RKO (cell line): ENCODE results near the gene PTPRT.
"Not testable (repeated sequence)": the region's sequence is repeated elsewhere in the genome, so short reads cannot be mapped to it uniquely, and the experiment has no call there.

Experiments
- DNase-seq: peaks from one replicate; pipeline ENCODE4 v3.0.0-alpha.2; 2016; ENCODE audit warnings: low spot score

The PTPRT gene

DNA sequence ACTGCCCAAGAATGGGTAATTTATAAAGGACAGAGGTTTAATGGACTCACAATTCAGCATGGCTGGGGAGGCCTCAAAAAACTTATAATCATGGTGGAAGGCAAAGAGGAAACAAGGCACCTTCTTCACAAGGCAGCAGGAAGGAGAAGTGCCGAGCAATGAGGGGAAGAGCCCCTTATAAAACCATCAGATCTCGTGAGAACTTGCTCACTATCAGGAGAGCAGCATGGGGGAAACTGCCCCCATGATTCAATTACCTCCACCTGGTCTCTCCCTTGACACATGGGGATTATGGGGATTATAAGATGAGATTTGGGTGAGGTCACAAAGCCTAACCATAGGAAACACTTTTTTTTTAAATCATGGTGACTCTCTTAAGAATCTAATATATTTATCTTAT lies 278.9 kb downstream of the PTPRT start:
- not testable (repeated sequence) for DNase-seq

DNA sequence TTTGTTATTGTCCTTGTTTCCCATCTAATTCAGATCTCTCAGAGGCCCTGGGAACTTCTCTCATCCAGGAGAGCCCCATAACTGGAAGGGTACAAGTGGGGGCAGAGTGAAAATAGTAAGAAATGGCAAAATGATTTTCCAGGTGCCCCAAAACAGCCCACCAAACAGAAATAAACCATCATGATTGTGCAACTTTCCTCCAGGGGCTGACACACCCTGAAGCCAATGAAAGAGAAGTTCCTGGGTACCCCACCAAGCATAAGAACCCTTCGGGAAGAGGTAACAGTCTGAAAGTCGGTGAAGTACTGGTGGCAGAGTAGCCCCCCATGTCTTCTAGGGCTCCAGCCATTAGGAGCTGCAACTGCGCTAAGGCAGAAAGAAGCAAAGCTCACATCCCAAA lies 282.0 kb downstream of the PTPRT start:
- DNase-seq, result no peak

DNA sequence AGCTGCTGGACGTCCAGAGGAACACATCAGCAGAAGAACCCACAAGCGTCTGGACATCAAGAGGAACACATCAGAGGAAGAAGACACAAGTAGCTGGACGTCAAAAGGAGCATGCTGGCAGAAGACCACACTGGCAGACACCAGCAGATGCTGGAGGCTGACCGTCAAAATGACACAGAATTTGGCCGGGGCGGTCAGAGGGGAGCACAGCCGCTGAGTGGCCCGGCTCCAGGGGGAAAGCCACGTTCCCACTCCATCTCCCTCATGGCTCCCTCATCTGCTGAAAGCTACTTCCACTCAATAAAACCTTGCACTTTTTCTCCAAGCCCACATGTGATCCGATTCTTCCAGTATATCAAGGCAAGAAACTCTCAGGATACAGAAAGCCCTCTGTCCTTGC lies 283.6 kb downstream of the PTPRT start:
- DNase-seq, result no peak

DNA sequence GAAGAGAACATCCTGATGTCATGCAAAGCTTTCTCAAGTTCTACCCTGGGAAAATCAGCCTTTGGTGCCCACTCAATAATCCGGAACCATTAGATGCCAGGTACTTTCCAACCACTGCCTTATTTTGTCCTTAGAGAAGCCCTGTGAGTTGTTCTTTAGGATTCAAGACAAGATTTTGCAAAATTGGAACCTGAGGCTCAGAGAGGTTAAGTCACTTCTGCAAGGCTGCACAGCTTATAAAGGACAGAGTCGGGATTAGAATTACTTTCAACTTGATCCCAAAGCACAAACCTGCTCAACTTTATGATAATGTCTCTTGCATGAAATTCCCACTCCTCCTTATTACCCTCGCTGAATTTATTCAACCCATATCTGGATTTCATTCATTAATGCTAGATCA lies 287.2 kb downstream of the PTPRT start:
- no peak for DNase-seq

DNA sequence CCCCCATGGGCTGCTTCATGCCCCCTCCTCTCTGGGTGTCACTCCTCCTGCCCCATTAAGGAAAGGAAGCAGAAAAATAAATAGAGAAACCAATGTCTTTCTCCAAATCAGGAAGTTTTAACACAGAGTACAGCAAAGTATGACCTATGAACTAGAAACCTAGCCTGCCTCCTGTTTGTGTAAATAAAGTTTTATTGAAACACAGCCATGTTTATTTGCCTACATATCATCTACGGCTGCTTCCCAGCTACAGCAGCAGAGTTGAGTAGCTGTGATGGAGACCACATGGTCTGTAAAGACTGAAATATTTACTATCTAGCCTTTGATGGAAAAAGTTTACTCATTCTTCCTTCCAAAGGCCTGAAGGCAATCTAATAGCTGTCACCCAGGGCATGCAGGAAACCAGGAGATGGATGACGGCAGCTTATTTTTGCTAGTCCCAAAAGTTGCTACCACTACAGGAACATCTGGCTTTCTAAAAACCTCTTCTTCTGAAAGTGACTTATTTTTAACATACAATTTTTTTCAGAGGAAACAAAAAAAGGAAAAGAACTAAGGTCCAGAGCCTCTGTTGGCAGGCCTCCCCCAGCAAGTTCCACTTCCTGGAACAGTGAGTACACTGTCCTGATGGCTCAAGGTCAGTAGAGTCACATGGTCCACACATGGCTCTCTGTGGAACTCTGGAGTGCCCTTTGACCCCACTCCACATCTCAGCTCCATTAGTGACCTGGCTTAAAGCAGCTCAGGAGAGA lies 287.8 kb downstream of the PTPRT start:
- no peak for DNase-seq

DNA sequence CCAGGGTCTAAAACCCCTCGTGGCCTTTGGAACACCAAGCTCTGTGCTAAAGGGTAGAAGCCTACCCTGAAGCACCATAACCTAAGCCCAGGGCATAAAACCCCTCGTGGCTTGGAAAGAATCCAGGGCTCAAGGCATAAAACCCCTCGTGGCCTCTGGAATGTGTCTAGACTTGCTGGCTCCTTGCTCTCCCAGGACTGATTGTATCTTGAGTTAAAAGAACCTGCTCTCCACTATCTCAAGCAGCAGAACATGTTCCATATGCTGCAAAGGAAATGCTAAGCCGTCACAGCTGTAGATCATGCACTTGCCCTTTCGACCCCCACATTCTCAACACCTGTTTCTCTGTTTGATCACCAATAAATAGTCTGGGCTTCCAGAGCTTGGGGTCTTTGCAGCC lies 288.9 kb downstream of the PTPRT start:
- DNase-seq, result not testable (repeated sequence)

DNA sequence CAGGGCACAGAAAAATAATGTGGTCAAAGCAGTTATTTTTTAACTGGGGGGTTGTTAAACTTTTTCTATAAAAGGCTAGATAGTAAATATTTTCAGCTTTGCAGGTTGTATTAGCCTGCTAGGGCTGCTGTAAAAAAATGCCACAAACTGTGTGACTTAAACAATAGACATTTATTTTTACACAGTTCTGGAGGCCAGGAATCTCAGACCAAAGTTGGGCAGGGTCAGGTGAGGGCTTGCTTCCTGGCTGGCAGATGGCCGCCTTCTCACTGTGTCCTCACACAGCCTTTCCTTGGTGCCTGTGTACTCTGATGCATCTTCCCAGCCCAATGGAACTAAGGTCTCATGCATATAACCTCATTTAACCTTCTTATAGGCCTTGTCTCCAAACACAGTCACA lies 294.7 kb downstream of the PTPRT start:
- no peak for DNase-seq

DNA sequence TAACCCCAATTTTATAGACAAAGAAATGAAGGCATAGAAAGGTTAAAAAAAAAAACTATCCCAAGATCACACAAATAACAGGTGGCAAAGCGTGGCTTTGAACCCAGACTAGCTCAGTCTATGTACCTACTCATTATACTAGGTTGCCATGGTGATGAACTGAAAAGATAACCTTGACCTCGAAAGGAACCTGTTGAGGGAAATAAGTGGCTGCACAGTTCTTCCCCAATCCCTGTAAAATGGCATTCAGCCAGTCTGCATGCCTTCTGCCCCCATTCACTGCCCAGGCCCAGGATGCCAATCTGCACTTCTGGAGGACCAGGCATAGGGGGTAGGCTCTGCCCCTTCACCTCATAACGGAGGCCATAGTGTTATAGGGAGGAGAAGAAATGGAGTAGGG lies 295.2 kb downstream of the PTPRT start:
- no peak for DNase-seq

DNA sequence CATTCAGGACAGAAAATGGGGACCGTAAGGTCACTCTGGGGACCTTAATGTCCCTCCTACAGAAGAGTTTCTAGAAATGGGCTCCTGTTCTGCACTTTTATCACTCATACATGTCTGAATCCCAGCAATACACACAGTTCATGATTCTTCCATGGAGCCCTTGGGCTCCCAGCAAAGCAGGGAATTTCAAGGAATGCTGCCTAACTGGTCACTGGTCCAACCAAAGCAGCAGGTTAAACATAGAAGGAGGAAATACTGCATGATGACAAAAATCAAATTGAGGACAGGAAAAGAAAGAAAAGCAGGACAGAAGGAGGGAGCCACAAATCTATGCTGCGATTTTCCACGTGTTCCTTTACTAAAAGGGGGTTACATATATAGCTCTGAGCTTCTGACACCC lies 300.2 kb downstream of the PTPRT start:
- no peak for DNase-seq

DNA sequence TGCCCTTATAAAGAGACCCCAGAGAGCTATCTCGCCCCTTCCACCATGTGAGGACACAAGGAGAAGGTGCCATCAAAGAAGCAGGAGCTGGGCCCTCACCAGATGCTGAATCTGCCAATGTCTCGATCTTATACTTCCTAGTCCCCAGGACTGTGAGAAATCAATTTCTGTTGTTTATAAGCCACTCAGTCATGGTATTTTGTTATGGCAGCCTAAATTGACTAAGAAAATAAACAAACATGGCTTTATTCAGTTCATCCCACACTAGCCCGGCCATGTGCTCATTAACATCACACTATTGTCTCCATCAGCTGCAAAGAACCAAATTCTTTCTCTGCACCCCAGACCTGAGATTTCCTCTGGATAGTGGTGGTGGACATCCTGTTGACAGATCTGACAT lies 302.4 kb downstream of the PTPRT start:
- no peak for DNase-seq

DNA sequence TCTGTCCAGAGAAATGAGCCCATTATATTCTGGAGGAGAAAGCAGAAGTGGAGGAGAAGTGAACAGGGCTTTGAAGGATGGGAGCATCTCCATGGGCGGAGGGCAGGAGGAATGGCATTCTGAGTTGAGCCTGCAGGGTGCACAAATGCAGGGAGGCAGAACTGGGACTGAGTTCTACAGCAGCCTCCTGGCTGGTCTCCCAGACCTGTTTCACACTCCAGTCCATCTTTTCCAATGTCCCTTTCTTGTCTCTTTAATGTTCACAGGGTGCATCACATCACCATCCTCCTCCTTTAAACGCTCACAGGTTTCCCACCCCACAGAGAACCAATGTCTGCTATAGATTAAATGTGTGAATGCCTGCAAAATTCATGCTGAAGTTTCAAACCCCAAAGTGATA lies 302.9 kb downstream of the PTPRT start:
- no peak for DNase-seq

DNA sequence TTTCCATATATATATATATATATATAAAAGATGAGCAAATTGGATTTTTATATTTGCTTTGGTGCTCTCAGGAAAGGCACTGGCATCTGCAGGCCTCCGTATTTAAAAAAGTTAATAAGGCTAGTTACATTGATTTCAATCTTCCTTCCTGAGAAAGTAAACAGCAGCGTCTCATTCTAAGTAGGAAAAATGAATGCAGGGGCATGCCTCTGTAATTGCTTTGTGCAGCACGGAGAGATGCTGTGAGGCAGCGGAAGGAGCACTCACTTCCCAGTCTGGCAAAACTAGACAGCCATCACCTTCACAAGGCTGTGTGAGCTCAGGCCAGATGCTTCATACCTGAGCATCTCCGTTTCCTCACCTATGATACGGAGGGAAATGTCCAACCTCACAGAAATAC lies 303.7 kb downstream of the PTPRT start:
- no peak for DNase-seq

DNA sequence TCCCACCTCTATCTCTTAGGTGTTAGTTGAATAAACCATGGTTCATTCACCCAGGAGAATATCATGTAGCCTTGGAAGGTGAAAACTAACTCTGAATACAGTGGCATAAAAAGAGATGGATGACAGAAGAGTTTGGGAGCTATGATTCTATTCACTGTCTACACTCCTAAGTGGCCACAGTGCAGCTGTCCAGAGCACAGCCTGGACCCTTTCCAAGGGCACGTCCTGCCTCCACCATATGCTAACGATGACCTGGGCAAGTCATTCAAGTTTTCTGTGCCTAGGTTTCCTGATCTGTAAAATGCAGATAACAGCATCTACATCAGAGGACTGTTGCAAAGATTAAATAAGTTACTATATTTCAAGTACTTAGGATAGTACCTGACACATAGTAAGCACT lies 314.1 kb downstream of the PTPRT start:
- no peak for DNase-seq

DNA sequence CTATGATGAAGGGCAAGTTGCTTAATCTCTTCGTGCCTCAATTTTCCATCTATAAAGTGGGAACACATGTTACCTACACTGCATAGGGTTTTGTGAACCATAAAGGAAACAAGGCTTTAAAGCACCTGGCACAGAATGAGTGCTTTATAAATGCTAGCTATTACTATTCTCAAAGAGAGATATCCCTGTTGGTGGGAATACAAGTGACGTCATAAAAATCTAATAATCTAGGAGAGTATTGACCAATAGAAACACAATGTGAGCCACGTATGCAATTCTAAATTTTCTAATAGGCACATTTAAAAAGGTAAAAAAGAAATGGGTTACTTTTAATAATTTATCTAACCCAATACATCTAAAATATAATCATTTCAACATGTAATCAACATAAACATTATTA lies 316.4 kb downstream of the PTPRT start:
- no peak for DNase-seq

DNA sequence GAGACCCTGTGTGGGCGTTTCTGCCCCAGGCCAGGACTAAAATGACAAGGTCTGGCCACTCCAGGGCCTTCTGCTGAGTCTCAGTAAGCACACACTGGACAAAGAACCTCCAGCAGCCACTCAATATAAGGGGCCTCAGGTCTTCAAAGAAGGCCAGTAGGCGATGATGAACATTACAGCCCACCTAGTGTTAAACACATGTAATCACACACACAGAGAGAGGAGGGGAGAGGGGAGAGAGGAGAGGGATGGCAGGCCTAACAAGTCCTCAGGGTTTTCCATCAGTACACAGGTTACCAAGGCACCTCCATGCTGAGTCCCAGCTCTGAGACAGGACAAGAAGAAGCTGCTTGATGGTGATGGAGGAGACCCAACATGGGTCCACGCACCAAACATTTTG lies 325.6 kb downstream of the PTPRT start:
- DNase-seq, result no peak

DNA sequence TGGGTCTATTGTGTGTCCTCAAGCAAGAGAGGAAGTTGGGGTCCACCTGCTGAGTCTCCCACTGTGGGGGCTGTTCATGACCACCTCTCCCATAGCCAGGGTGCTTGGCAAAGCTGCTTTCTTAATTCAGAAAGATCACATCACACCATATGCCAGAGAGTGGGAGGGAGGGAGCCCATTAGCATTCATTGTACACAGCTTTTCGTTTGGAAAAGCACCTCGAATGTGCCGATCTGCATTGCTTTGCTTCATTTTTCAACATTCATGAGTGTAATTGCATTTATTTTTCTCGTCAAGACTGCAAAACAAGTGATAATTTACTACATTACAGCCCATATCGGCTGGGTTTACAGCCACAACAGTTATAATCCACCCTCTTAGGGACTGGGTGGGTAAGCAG lies 327.3 kb downstream of the PTPRT start:
- no peak for DNase-seq

DNA sequence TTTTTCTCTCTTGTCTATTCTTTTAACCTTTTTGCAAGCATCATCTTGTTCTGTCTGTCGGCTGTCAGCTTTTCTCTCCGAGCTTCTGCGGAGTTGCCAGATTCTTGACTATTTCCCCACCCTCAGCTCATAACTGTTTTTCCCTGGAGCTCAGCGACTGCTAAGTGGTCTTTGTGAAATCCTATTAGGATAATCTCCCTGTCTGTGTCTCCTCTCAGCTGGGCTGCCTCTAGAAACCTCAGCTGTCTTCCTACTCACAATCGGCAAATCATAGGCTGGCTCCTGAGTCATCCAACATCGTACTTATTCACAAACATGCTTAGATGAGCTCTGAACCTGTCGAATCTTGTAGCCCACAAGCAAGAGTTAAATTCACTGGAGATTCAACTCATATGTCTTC lies 332.3 kb downstream of the PTPRT start:
- no peak for DNase-seq

DNA sequence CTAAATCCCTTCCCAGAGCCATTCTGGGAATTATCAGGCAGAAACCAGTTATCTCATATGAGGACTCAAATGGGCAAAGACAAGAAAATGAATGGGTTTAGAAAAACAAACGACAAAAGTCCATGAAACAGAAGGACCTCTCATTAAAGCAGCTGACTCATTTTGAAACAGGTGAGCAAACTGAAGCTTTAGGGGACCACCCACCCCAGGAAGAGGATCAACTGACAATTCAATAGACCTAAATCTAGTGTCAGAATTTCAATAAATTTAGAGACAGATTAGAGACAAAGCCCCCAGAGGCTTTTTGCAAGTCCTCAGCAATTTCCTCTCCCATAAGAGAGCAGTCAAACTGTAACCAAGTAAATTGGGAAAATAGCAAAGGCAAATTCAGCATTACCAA lies 333.8 kb downstream of the PTPRT start:
- no peak for DNase-seq

DNA sequence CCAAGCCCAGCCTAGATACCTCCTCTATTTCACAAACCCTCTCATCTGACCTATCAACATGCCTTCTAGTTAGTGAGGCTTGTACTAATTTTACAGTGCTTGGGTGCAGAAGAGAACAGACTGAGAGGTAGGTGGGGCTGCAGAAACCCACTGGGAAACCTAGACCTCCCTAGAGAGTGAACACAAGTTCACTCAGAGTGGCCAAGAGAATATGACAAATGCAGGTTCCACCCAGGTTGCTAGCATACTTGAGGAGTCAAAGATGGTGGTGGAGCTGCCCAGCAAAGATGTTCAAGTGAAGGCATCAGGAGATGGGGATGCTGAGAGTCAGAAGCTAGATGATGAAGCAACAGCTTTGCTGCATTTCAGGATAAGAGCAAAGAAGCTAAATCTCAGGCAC lies 337.0 kb downstream of the PTPRT start:
- DNase-seq, result no peak

DNA sequence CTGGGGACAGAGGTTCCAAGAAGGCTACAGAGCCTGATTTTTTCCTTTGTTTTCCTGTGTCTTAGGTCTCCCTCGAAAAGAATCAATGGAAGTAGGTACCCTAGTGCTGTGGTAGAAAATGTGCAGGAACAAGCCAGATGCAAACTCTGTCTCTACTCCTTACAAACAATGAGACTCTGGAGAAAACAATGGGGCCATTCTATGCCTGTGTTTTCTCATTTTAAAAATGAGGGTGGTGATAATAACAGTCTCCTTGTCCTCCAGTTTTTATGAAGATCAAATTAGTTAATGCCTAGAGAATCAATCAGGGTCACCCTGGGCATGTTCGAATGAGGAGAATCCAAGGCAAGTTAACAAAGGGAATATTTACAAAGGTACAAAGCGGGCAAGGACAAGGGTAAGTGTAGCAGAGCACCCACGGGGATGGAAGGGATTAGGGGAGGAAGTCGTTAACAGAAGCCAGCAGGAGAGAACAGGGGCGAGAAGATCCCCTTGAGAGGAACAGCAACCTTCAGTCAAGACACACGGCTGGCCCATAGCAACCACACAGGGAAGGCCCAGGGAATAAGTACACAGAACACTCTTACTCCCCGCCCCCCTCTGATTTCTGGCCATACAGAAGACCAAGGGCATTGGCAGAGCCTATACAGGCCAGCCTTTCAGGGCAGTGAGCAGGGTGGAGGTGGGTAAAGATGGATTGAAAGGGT lies 342.8 kb downstream of the PTPRT start:
- DNase-seq, result no peak

DNA sequence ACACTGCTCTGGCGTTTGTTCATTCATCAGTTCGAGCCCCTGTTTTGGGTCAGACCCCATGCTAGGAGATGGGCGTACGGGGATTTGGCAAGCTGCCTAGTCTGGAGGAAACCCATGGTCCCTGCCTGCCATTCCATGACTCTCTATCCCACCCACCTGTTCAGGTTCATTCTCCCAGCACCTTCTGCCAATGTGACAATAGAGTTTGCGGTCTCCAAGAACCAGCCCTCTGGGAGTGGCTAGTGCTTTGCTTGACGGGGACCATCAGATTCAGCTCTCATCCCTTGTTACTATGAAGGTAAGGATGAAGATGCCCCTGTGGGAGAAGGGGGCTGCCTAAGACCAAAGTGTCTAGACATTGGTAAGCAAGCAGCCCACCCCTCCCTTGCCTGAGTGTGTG lies 345.0 kb downstream of the PTPRT start:
- no peak for DNase-seq

DNA sequence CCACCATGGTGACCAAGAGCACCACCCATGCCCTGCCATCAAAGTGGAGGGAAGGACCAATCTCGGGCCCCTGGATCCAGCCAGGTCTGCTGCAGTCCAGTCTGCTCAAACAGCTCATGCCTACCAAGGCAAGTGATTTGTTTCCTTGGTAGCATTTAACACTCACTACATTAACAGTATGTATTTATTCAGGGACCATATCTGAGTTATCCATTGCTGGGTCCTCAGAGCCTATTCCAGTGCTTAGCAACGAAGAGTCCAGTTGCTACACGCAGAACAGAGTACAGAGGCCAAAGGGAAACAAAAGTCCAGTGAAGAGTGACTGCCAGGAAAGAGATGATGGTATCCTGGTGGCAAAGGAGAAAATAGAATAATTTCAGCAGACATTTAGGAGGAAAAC lies 352.2 kb downstream of the PTPRT start:
- no peak for DNase-seq

DNA sequence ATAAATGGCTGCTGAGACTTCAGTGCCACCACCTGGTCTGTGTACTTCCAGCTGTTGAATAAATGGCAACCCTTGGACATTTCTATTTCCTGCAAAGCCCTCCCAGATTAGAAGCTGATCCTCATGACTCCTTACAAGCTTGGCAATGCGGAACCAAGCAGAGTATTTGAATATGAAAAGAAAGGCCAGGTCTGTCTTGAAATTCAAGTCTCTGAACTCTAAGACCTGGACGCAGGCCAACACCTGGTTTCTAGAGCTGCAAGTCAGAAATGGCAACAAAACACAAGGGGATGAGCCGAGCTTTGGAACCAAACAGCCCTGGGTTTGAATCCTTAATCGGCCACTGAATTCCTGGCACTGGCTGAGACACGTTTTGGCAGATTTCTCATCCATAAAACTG lies 353.4 kb downstream of the PTPRT start:
- no peak for DNase-seq

DNA sequence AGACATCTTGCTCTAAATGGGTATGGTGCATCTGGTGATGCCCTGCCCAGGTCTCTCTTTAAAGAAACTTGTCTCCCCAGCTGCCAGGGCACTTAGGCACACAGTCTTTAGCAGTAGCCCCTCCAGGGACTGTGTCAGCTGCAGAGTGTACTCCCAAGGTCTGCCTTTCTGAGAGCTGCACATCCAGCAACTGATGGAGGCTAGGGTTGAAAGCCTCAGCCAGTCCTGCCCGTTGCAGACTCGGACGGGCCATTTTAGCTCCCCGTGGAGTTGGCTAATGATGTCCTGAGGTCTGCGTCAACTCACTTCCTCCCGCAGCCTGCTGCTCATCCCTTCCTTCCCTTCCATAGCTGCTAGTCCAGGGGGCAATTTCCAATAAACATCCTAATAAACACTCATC lies 381.8 kb downstream of the PTPRT start:
- DNase-seq, result no peak
